Calu3 (cell line): Measurements from ENCODE around the gene ABHD2. TPM values are rescaled to one million over a fixed set of nuclear protein-coding genes. Genes with fewer than 3 reads are reported as not detected.

ENCODE experiments used
- BruUV-seq: library from RNA; stranded (reverse); fragments of 400-500 nt; replicated peaks from 2 replicates; lab custom pipeline; 2021; lab: Mats Ljungman, UMichigan
- CTCF ChIA-PET: fragments of 300-600 bp; sonication (Branson Sonifier 250); formaldehyde crosslinking; loops from one replicate; lab custom pipeline; 2022; ENCODE audit warnings: antibody characterized with exemption; lab: Charles Lee
- DNase-seq: peaks from one replicate; pipeline ENCODE4 v3.0.0; 2022
- H3K27ac Mint-ChIP-seq: one replicate; pipeline ENCODE4 v1.8.0; 2022; ENCODE audit warnings: mixed read lengths; ENCODE audit not compliant: unreplicated experiment
- H3K27me3 Mint-ChIP-seq: one replicate; pipeline ENCODE4 v1.8.0; 2022; ENCODE audit warnings: mixed read lengths; ENCODE audit not compliant: unreplicated experiment
- H3K36me3 Mint-ChIP-seq: one replicate; pipeline ENCODE4 v1.8.0; 2022; ENCODE audit warnings: mild to moderate bottlenecking, moderate library complexity, mixed read lengths; ENCODE audit not compliant: insufficient read depth, unreplicated experiment
- H3K4me1 Mint-ChIP-seq: one replicate; pipeline ENCODE4 v1.8.0; 2022; ENCODE audit warnings: mild to moderate bottlenecking, low read depth, mixed read lengths; ENCODE audit not compliant: unreplicated experiment
- H3K4me3 Mint-ChIP-seq: one replicate; pipeline ENCODE4 v1.8.0; 2022; ENCODE audit warnings: mild to moderate bottlenecking, low read depth, moderate library complexity, mixed read lengths; ENCODE audit not compliant: unreplicated experiment
- H3K9me3 Mint-ChIP-seq: one replicate; pipeline ENCODE4 v1.8.0; 2022; ENCODE audit warnings: low read depth, mixed read lengths; ENCODE audit not compliant: unreplicated experiment
- CTCF ChIP-seq: fragments of 200-600 bp; IDR thresholded peaks from one replicate; pipeline ENCODE4 v1.8.0; 2022; ENCODE audit warnings: antibody characterized with exemption; ENCODE audit not compliant: unreplicated experiment
- intact Hi-C: fragments of 100-400 bp; cut with micrococcal nuclease; formaldehyde crosslinking; loops from one replicate; pipeline ENCODE4 v1.10.0; 2022; ENCODE audit not compliant: unreplicated experiment
- total RNA-seq: library from RNA; stranded (reverse); gene quantifications from 2 replicates; pipeline ENCODE4 v1.2.3, GENCODE V29; 2022

ABHD2 gene
- total RNA-seq, 1 experiment from 2014 or later: 353 TPM

- Mint-ChIP-seq H3K27ac (no peak overlapping the region), H3K4me3 (no peak overlapping the region), H3K27me3 (peaks cover 45% of the 10 kb centered on the region), H3K9me3 (no peaks in the 10 kb centered on the region), H3K4me1 (peaks cover 7% of the 10 kb centered on the region), H3K36me3 (no peaks in the 10 kb centered on the region)
- no TSS peak for BruUV-seq
- DNase-seq: no peak
- intact Hi-C loops: no loop called here
- CTCF ChIA-PET: interaction anchor here (0.5 to 0.7 kb wide), 3 partner anchors 19 to 326 kb away, joined by 3 to 5 read pairs (median 5); no protein-coding TSS in a partner anchor
- TF ChIP-seq CTCF: no peak
Measured at GRCh38 chr15:89211678-89212170, 123.5 kb downstream of the ABHD2 start.

GRCh38 chr15:89215627-89216026, 127.4 kb downstream of the ABHD2 start:
- TF ChIP-seq CTCF: no peak
- BruUV-seq: no TSS peak
- no peak for DNase-seq
- H3K36me3 Mint-ChIP-seq: no peaks in the 10 kb centered on the region
- intact Hi-C loops: no loop called here
- H3K4me3 Mint-ChIP-seq: no peak overlapping the region
- peaks cover 47% of the 10 kb centered on the region for H3K27me3 Mint-ChIP-seq
- CTCF ChIA-PET: interaction anchor here (0.6 to 0.9 kb wide), 2 partner anchors 9 to 29 kb away, joined by 4 read pairs; no protein-coding TSS in a partner anchor
- no peaks in the 10 kb centered on the region for H3K4me1 Mint-ChIP-seq
- no peaks in the 10 kb centered on the region for H3K9me3 Mint-ChIP-seq
- no peak overlapping the region for H3K27ac Mint-ChIP-seq

- H3K27me3 Mint-ChIP-seq: peaks cover 36% of the 10 kb centered on the region
- intact Hi-C loops: no loop called here
- no peaks in the 10 kb centered on the region for H3K36me3 Mint-ChIP-seq
Measured at GRCh38 chr15:89217031-89217430, 128.8 kb downstream of the ABHD2 start.

GRCh38 chr15:89217686-89218376, 129.6 kb downstream of the ABHD2 start:
- no peak overlapping the region for H3K4me3 Mint-ChIP-seq
- DNase-seq: no peak
- intact Hi-C loops: no loop called here
- BruUV-seq: no TSS peak
- no peak for TF ChIP-seq CTCF
- H3K27ac Mint-ChIP-seq: no peak overlapping the region
- H3K27me3 Mint-ChIP-seq: peaks cover 36% of the 10 kb centered on the region
- no peaks in the 10 kb centered on the region for H3K36me3 Mint-ChIP-seq
- no peaks in the 10 kb centered on the region for H3K9me3 Mint-ChIP-seq
- CTCF ChIA-PET: no interaction called here
- H3K4me1 Mint-ChIP-seq: no peaks in the 10 kb centered on the region

More at GRCh38 chr15:89217031-89217430, 128.8 kb downstream of the ABHD2 start:
- no peak for DNase-seq
- no TSS peak for BruUV-seq
- TF ChIP-seq CTCF: no peak
- H3K27ac Mint-ChIP-seq: no peak overlapping the region
- no peaks in the 10 kb centered on the region for H3K9me3 Mint-ChIP-seq
- no peaks in the 10 kb centered on the region for H3K4me1 Mint-ChIP-seq
- CTCF ChIA-PET: no interaction called here
- no peak overlapping the region for H3K4me3 Mint-ChIP-seq
